Ureter (tissue), 1 donor: ENCODE measurements around the gene PGGHG. TPM values are rescaled to one million over a fixed set of nuclear protein-coding genes. Genes with fewer than 3 reads are reported as not detected.
"Not testable (repeated sequence)": the region's sequence is repeated elsewhere in the genome, so short reads cannot be mapped to it uniquely, and the experiment has no call there.

Source experiments
- DNase-seq: peaks from one replicate; pipeline ENCODE4 v3.0.0-alpha.2; 2020; ENCODE audit warnings: low spot score
- total RNA-seq: library from RNA; stranded (reverse); gene quantifications from one replicate; pipeline ENCODE4 v1.2.4, GENCODE V29; 2023
- donor health status: DM: yes; HTN: yes; CAD: no.

PGGHG gene
- total RNA-seq, 1 donor from 2014 or later: 45.0 TPM

- DNase-seq: no peak
These were observed 25.0 kb downstream of the PGGHG start, which contains the start of gene IFITM1 for GRCh38 chr11:313787-314553. Gene IFITM1, plus strand, starts transcription at chr11:314040. Its CDS starts 131 bp downstream, at chr11:314171.

GRCh38 chr11:314554-314875 lies 25.6 kb downstream of the PGGHG start:
- not testable (repeated sequence) for DNase-seq

- no peak for DNase-seq
These were observed 26.1 kb downstream of the PGGHG start for GRCh38 chr11:315051-315481.

- DNase-seq: no peak
These were observed 26.6 kb downstream of the PGGHG start for GRCh38 chr11:315516-315994.

- DNase-seq: no peak
These were observed 27.2 kb downstream of the PGGHG start for GRCh38 chr11:316031-316701.

GRCh38 chr11:316891-317301 lies 28.0 kb downstream of the PGGHG start:
- DNase-seq: no peak

GRCh38 chr11:317668-318404 lies 28.9 kb downstream of the PGGHG start:
- DNase-seq: not testable (repeated sequence)

GRCh38 chr11:318405-319120 lies 29.6 kb downstream of the PGGHG start:
- not testable (repeated sequence) for DNase-seq

- not testable (repeated sequence) for DNase-seq
These were observed 30.4 kb downstream of the PGGHG start for GRCh38 chr11:319121-319887.

GRCh38 chr11:319888-320273 lies 31.0 kb downstream of the PGGHG start:
- DNase-seq: not testable (repeated sequence)

GRCh38 chr11:324156-324555 lies 35.2 kb downstream of the PGGHG start:
- no peak for DNase-seq

- not testable (repeated sequence) for DNase-seq
These were observed 35.9 kb downstream of the PGGHG start for GRCh38 chr11:324593-325517.

- DNase-seq: no peak
These were observed 37.1 kb downstream of the PGGHG start for GRCh38 chr11:325796-326591.

- DNase-seq: no peak
These were observed 37.6 kb downstream of the PGGHG start for GRCh38 chr11:326592-326841.

GRCh38 chr11:326842-327580 lies 38.1 kb downstream of the PGGHG start:
- peak; percentile 89 for DNase-seq

GRCh38 chr11:327581-327923 lies 38.6 kb downstream of the PGGHG start:
- DNase-seq: no peak

- DNase-seq: no peak
These were observed 39.1 kb downstream of the PGGHG start for GRCh38 chr11:328012-328411.

- not testable (repeated sequence) for DNase-seq
These were observed 39.7 kb downstream of the PGGHG start for GRCh38 chr11:328516-329100.
